Transverse colon (tissue), 4 donors: ENCODE measurements around the gene MTERF4. TPM values are rescaled to one million over a fixed set of nuclear protein-coding genes. Genes with fewer than 3 reads are reported as not detected.

Experiments
- DNase-seq: peaks from one replicate; pipeline ENCODE4 v3.0.0-alpha.2; 2019
- H3K27ac ChIP-seq, 4 donors: fragments of 200-600 bp; sonication (generic); 2 replicates each; pipeline ENCODE4 v1.5.1; 2016 to 2018; ENCODE audit warnings: inconsistent platforms in 4 of 4
- H3K27me3 ChIP-seq: fragments of 200-600 bp; sonication (generic); 2 replicates; pipeline ENCODE4 v1.5.1; 2017; ENCODE audit warnings: inconsistent platforms
- H3K36me3 ChIP-seq, 4 donors: fragments of 200-600 bp; sonication (generic); 2 replicates each; pipeline ENCODE4 v1.5.1; 2017 to 2019; ENCODE audit warnings: inconsistent platforms in 4 of 4
- H3K4me1 ChIP-seq, 4 donors: fragments of 200-600 bp; sonication (generic); 2 replicates each; pipeline ENCODE4 v1.5.1; 2017 to 2020; ENCODE audit warnings: inconsistent platforms in 4 of 4
- H3K4me3 ChIP-seq, 4 donors: fragments of 200-600 bp; sonication (generic); 1 replicate in 1 of 4; 2 replicates in 3 of 4; pipeline versions ENCODE4 v1.5.1 to v1.6.1; 2017 to 2019; ENCODE audit warnings: inconsistent platforms in 4 of 4
- H3K9me3 ChIP-seq, 2 donors: fragments of 200-600 bp; sonication (generic); 2 replicates each; pipeline ENCODE4 v1.5.1; 2017 to 2019; ENCODE audit warnings: inconsistent platforms in 2 of 2
- EP300 ChIP-seq: sonication (generic); formaldehyde crosslinking; IDR thresholded peaks from one replicate; pipeline ENCODE4 v1.6.1; 2017; ENCODE audit warnings: antibody characterized with exemption, low read depth
- POLR2A ChIP-seq: fragments of 450-650 bp; IDR thresholded peaks from one replicate; pipeline ENCODE4 v1.6.1; 2016; ENCODE audit warnings: antibody characterized with exemption, mild to moderate bottlenecking, moderate library complexity
- POLR2AphosphoS5 ChIP-seq, 3 donors: sonication (generic); formaldehyde crosslinking; IDR thresholded peaks; one replicate each; pipeline ENCODE4 v1.6.1; 2016; ENCODE audit warnings: antibody characterized with exemption in 3 of 3
- WGBS, 2 donors: methylation state at CpG; one replicate each; pipeline ENCODE4 v1.1.5; 2018; ENCODE audit warnings: low coverage in 1 of 2; 5-methylcytosine and 5-hydroxymethylcytosine counted together
- in situ Hi-C, 4 donors: fragments of 200-750 bp; cut with MboI; loops; one replicate each; pipeline versions ENCODE4 v1.15.0 to v1.15.1; 2017; ENCODE audit warnings: low sequenced_read_pairs in 3 of 4, low pct_ligation_motif_present in 1 of 4, low pct_unique_long_range_greater_than_20kb in 1 of 4
- intact Hi-C: fragments of 100-400 bp; cut with DNase I; formaldehyde crosslinking; loops from one replicate; pipeline ENCODE4 v1.15.1; 2023; ENCODE audit warnings: low total_unique reads
- total RNA-seq, 4 donors: library from RNA; depleted of rRNA; stranded (reverse); fragments of >200 nt; gene quantifications; one replicate each; pipeline ENCODE4 v1.1.0, GENCODE V29; 2016
- TF ChIP-seq, protein P1 (sequence below), 5 experiments: fragments of 200-600 bp in 3 of 5; fragments of 450-650 bp in 2 of 5; sonication (generic) in 3 of 5; IDR thresholded peaks; 1 replicate in 2 of 5; 2 replicates in 3 of 5; pipeline ENCODE4 v1.5.1; 2016 to 2017; ENCODE audit warnings: antibody characterized with exemption in 5 of 5, inconsistent platforms in 3 of 5, mild to moderate bottlenecking in 2 of 5, moderate library complexity in 1 of 5

The MTERF4 gene
- total RNA-seq, 4 donors from 2014 or later = 25.4 to 161 (median 34.3) TPM

GRCh38 chr2:241142593-241142992, 40.5 kb upstream of the MTERF4 start:
- no peaks in the 10 kb centered on the region for H3K27me3 ChIP-seq
- DNase-seq = no peak
- no peaks in the 10 kb centered on the region for H3K36me3 ChIP-seq
- H3K4me1 ChIP-seq = no peaks in the 10 kb centered on the region
- no peak overlapping the region for H3K4me3 ChIP-seq
- in situ Hi-C loops (no loop called here), intact Hi-C loops (no loop called here)
- 91% methylated on average over 9 of the region's 9 CpGs; no CpG with 5 or more reads in 1 of the 2 donors for WGBS, 2 donors
- H3K9me3 ChIP-seq = no peaks in the 10 kb centered on the region
- TF ChIP-seq EP300 (no peak), POLR2A (no peak), POLR2AphosphoS5 (IDR thresholded peaks at IDR 0.05) (no peak)
- TF ChIP-seq, protein P1, sequence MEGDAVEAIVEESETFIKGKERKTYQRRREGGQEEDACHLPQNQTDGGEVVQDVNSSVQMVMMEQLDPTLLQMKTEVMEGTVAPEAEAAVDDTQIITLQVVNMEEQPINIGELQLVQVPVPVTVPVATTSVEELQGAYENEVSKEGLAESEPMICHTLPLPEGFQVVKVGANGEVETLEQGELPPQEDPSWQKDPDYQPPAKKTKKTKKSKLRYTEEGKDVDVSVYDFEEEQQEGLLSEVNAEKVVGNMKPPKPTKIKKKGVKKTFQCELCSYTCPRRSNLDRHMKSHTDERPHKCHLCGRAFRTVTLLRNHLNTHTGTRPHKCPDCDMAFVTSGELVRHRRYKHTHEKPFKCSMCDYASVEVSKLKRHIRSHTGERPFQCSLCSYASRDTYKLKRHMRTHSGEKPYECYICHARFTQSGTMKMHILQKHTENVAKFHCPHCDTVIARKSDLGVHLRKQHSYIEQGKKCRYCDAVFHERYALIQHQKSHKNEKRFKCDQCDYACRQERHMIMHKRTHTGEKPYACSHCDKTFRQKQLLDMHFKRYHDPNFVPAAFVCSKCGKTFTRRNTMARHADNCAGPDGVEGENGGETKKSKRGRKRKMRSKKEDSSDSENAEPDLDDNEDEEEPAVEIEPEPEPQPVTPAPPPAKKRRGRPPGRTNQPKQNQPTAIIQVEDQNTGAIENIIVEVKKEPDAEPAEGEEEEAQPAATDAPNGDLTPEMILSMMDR (IDR thresholded peaks at IDR 0.05) = no peak
- H3K27ac ChIP-seq = no peak overlapping the region

DNA sequence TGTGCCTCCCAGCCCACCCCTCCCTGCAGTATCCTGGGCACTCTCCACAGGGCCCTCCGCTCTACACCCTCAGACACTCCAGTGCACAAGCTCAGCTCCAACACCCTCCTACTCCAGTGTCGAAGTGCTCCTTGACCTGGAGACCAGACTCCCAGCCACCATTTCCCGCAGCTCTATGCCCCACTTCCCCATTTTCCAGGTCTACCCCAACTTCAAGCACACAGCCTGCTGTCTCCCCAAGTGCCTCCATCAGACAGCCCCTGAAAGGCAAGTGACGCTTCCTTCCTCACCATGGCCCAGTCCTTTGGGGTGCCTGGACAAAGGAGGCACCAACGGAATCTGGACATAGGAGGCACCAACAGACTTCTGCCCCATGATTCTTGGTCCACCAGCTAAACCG, 40.0 kb upstream of the MTERF4 start:
- no peaks in the 10 kb centered on the region for H3K36me3 ChIP-seq
- intact Hi-C loops = no loop called here
- in situ Hi-C loops = no loop called here
- H3K9me3 ChIP-seq = no peaks in the 10 kb centered on the region
- DNase-seq = no peak
- H3K4me1 ChIP-seq = no peaks in the 10 kb centered on the region
- no peaks in the 10 kb centered on the region for H3K27me3 ChIP-seq
- 92 to 93% methylated on average over 2 to 6 of the region's 6 CpGs for WGBS, 2 donors
- no peak overlapping the region for H3K27ac ChIP-seq
- TF ChIP-seq EP300 (no peak), POLR2A (no peak), POLR2AphosphoS5 (IDR thresholded peaks at IDR 0.05) (no peak)
- TF ChIP-seq, protein P1 (IDR thresholded peaks at IDR 0.05) = no peak
- H3K4me3 ChIP-seq = no peak overlapping the region

- H3K9me3 ChIP-seq = no peaks in the 10 kb centered on the region
- no peaks in the 10 kb centered on the region for H3K36me3 ChIP-seq
- no peak for DNase-seq
- TF ChIP-seq, protein P1 (IDR thresholded peaks at IDR 0.05) = no peak
- TF ChIP-seq POLR2AphosphoS5 (IDR thresholded peaks at IDR 0.05) (no peak), POLR2A (no peak), EP300 (no peak)
- intact Hi-C loops = no loop called here
- no peaks in the 10 kb centered on the region for H3K27me3 ChIP-seq
- H3K4me1 ChIP-seq = peaks cover 0 to under 1% (median under 1%) of the 10 kb centered on the region in 4 donors
- 94 to 100% methylated on average over 9 to 14 of the region's 14 CpGs for WGBS, 2 donors
- in situ Hi-C loops = no loop called here
- no peak overlapping the region for H3K27ac ChIP-seq
- H3K4me3 ChIP-seq = no peak overlapping the region
These were observed 39.2 kb upstream of the MTERF4 start for GRCh38 chr2:241141214-241141770.

- Histone ChIP-seq H3K4me1 (peaks cover 0 to 6% (median 3%) of the 10 kb centered on the region in 4 donors), H3K36me3 (no peaks in the 10 kb centered on the region), H3K27ac (no peak overlapping the region), H3K9me3 (no peaks in the 10 kb centered on the region), H3K27me3 (no peaks in the 10 kb centered on the region), H3K4me3 (no peak overlapping the region)
- TF ChIP-seq, protein P1 (IDR thresholded peaks at IDR 0.05) = no peak
- no peak for TF ChIP-seq EP300
- no peak for TF ChIP-seq POLR2AphosphoS5 (IDR thresholded peaks at IDR 0.05)
- no peak for TF ChIP-seq POLR2A
- intact Hi-C loops (no loop called here), in situ Hi-C loops (no loop called here)
- no peak for DNase-seq
- WGBS, 2 donors = 94% methylated on average over 10 of the region's 10 CpGs; no CpG with 5 or more reads in 1 of the 2 donors
These were observed 38.4 kb upstream of the MTERF4 start for GRCh38 chr2:241140445-241140840.
